T-helper 9 cell (primary cell): ENCODE data around the gene RAI14.

ENCODE experiments used
- DNase-seq: peaks from one replicate; pipeline ENCODE4 v3.0.0-alpha.2; 2020
- total RNA-seq, 2 donors: gene quantifications; one replicate each; lab custom pipeline; 2026; lab: John Stamatoyannopoulos, UW

The RAI14 gene
- 4.3 to 4.8 reads per million in 2 donors for total RNA-seq

GRCh38 chr5:34656001-34656699 is at the start of gene RAI14:
TSS of gene RAI14 (plus strand) at chr5:34656328. CDS start at chr5:34686920, 30,592 bp downstream.
- DNase-seq = peak; percentile 32

GRCh38 chr5:34608368-34608767 is 47.8 kb upstream of the RAI14 start:
- no peak for DNase-seq

- DNase-seq = no peak
Measured at GRCh38 chr5:34608859-34609648, 47.1 kb upstream of the RAI14 start.

- DNase-seq = no peak
Measured at GRCh38 chr5:34609951-34610441, 46.1 kb upstream of the RAI14 start.

GRCh38 chr5:34610546-34610945 is 45.6 kb upstream of the RAI14 start:
- no peak for DNase-seq

- DNase-seq = no peak
Measured at GRCh38 chr5:34611464-34612415, 44.4 kb upstream of the RAI14 start.

- no peak for DNase-seq
Measured at GRCh38 chr5:34616651-34617050, 39.5 kb upstream of the RAI14 start.

GRCh38 chr5:34618371-34619065 is 37.6 kb upstream of the RAI14 start:
- DNase-seq = no peak

GRCh38 chr5:34620185-34620584 is 35.9 kb upstream of the RAI14 start:
- DNase-seq = no peak

GRCh38 chr5:34621277-34622097 is 34.6 kb upstream of the RAI14 start:
- no peak for DNase-seq

GRCh38 chr5:34622098-34622400 is 34.1 kb upstream of the RAI14 start:
- no peak for DNase-seq

GRCh38 chr5:34624691-34625090 is 31.4 kb upstream of the RAI14 start:
- DNase-seq = no peak

GRCh38 chr5:34625246-34625645 is 30.9 kb upstream of the RAI14 start:
- DNase-seq = no peak

- DNase-seq = no peak
Measured at GRCh38 chr5:34626036-34626435, 30.1 kb upstream of the RAI14 start.

- DNase-seq = no peak
Measured at GRCh38 chr5:34626751-34627150, 29.4 kb upstream of the RAI14 start.

- DNase-seq = no peak
Measured at GRCh38 chr5:34627794-34628193, 28.3 kb upstream of the RAI14 start.

GRCh38 chr5:34628373-34628772 is 27.8 kb upstream of the RAI14 start:
- no peak for DNase-seq

- DNase-seq = no peak
Measured at GRCh38 chr5:34630596-34630995, 25.5 kb upstream of the RAI14 start.

- DNase-seq = no peak
Measured at GRCh38 chr5:34632807-34633422, 23.2 kb upstream of the RAI14 start.

- no peak for DNase-seq
Measured at GRCh38 chr5:34639852-34640626, 16.1 kb upstream of the RAI14 start.
